Head of caudate nucleus (tissue), 42 donors: Measurements from ENCODE around the gene EXOC4.
"Not testable (repeated sequence)": the region's sequence is repeated elsewhere in the genome, so short reads cannot be mapped to it uniquely, and the experiment has no call there.

Source experiments
- DNase-seq, 42 donors: peaks; one replicate each; pipeline versions ENCODE4 v3.0.0 to v3.0.0-alpha.2; 2020 to 2021; ENCODE audit warnings: mixed read lengths in 7 of 42
- intact Hi-C: fragments of 100-400 bp; cut with DNase I; formaldehyde crosslinking; loops from one replicate; pipeline ENCODE4 v1.15.0; 2022

The EXOC4 gene

DNA sequence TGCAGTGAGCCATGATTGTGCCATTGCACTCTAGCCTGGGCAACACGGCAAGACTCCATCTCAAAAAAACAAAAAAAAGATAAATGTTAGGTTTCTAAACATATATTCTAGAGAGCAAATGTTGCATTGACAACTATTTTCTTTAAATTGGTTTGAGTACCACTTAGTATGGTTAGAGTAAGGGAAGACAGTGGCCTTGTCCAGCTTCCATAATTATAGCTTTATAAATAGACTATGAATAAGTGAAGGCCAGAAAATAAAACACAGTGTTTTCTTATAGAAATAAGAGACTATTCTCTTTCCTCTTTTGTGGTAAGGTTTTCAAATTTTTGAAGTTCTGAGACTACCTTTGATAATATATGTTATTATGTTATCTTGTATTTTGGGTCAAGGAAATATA lies 50.5 kb downstream of the EXOC4 start:
- intact Hi-C loops, result no loop called here
- DNase-seq, result no peak

DNA sequence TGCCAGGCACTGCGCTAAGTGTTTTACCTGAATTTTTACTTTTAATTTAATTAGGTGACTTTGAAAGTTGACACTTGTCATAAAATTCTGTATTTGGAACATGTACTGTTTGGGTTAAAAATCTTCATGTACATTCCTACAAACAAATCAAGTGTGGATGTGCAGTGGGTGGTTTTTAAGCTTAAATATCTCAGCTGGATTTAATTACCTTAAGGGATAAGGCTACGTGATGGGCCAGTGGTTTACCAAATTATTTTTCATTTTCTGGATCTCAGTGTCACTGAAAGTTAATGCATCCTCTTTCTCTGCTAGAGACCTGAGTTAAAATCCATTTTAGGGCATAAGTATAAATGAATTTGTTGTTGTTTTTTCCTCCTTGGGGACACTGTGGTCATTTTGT lies 51.1 kb downstream of the EXOC4 start:
- intact Hi-C loops, result no loop called here
- DNase-seq, result no peak

DNA sequence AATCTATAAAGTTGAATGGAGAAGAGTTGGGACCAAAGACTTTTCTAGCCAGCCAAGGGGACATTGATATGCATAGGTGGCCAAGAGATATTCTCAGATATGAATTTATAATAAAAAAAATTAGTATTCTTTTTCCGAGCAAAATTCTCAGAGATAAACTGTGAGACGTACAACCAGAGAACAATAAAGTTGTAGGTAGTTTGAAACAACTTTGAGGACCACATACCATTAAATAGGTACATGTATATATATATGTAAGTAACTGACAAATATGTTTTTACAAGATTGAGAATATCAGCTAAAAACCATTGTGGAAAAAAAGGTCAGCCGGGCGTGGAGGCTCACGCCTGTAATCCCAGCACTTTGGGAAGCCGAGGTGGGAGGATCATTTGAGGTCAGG lies 56.5 kb downstream of the EXOC4 start:
- intact Hi-C loops, result no loop called here
- no peak for DNase-seq

DNA sequence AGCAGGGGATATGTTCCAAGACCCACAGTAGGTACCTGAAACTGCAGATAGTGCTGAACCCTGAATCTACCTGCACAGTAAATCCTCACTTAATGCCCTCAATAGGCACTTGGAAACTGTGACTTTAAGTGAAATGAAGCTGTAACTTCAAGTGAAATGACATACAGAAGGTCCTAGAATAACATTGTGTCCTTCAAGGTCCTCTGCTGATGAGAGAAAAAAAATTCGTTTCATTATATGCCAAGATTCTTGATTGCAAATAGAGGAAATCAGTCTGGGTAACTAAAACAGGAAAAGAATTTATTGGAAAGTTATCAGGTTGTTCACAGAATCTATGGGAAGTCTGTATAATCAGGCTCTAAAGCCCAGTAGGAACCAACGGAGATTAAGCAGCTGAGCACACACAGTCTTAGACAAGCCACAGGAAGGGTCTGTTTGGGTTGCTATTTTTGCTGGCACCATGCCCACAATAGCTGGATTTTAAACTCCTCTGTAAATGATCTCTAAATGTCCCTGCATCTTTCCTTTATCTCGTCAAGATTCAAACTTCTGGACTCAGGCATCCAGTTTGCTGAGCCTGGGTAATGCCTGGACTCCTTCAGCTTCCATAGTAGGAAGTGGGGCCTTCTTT lies 57.5 kb downstream of the EXOC4 start:
- intact Hi-C loops, result no loop called here
- DNase-seq, result no peak

DNA sequence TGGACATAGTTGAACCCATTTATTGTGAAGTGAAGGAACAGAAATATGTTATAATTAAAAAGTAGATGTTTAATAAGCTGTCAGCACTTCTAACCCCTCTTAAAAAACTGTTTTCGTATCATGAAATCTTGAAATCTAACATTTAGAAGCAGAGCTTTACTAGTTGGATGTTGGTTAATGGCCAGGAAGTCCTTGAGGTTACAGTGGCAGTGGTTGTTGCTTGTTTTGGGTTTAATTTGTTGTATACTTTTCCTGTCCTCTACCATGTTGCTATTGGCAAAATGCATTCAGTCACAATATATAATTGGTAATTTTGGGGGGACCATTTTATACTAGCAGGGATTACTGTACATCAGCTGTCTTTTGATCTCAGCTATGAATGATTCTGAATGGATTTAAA lies 60.7 kb downstream of the EXOC4 start:
- intact Hi-C loops, result no loop called here
- DNase-seq, result no peak

DNA sequence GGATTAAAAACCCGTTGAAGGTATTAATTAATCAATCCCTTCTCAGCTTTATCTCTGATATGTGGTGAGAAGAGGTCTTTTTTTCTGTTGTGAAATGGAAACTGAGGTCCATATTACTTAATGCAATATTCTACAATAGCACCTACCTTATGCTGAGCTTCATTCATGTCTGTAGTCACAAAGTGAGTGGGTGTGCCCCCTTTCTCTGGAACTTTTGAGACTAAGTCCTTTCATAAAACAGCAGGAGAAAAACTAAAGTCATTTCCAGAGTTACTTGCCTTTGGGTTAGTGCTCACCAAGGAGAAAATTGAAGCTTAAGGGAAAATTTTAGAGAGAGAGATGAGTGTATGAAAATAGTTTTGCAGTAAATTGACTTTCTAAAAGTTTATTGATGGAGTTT lies 61.2 kb downstream of the EXOC4 start:
- intact Hi-C loops, result no loop called here

GRCh38 chr7:133315332-133316040 lies 62.6 kb downstream of the EXOC4 start:
- intact Hi-C loops, result no loop called here
- DNase-seq, result no peak

More for the DNA sequence above, 61.2 kb downstream of the EXOC4 start:
- no peak for DNase-seq

DNA sequence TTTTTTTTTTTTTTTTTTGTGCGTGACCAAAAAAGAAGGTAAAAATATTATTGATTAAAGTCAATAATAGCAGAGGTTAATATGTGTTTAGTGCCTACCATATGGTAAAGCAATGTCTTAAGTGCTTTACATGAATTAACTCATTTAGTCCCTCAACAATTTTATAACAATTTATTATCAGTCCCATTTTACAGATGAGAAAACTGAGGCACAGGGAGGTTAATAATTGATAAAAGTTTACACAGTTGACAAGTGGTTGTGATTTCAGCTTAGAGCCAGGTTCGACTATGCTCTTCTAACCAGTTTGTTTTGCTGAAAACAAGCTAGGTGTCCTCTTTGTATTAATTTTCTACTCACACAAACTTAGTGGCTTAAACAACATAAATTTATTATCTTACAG lies 67.0 kb downstream of the EXOC4 start:
- intact Hi-C loops, result no loop called here
- DNase-seq, result no peak

DNA sequence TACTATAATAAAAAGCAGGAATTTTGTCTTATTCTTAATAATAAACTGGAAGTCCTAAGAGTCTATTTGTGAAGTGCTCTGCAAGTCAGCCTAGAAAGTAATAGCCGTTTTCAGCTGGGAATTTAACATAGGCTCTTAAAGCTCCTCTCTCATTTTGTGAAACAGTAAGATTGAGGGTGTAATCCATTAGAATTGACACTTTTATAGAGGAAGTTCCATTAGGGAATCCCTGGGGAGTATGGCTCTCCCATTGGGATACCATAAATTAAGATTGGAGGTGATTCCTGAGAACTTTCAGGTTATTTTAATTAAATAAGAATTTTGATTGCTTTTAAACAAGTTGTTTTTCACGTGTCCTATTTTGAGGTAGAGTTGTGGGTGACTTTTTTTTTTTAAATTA lies 68.0 kb downstream of the EXOC4 start:
- DNase-seq, result no peak
- intact Hi-C loops, result no loop called here

- intact Hi-C loops, DNase-seq: not testable (repeated sequence)
Observed at GRCh38 chr7:133321366-133321765, 68.5 kb downstream of the EXOC4 start.

DNA sequence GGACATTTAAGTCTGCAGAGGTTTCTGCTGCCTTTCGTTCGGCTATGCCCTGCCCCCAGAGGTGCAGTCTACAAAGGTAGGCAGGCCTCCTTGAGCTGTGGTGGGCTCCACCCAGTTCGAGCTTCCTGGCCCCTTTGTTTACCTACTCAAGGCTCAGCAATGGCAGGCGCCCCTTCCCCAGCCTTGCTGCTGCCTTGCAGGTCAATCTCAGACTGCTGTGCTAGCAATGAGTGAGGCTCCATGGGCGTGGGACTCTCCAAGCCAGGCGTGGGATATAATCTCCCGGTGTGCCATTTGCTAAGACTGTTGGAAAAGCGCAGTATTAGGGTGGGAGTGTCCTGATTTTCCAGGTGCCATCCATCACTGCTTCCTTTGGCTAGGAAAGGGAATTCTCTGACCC lies 73.9 kb downstream of the EXOC4 start:
- intact Hi-C loops, result not testable (repeated sequence)

GRCh38 chr7:133328021-133328420 lies 75.1 kb downstream of the EXOC4 start:
- intact Hi-C loops, DNase-seq: not testable (repeated sequence)

More for the DNA sequence above, 73.9 kb downstream of the EXOC4 start:
- DNase-seq, result not testable (repeated sequence)

GRCh38 chr7:133330085-133330484 lies 77.2 kb downstream of the EXOC4 start:
- DNase-seq, result no peak
- intact Hi-C loops, result no loop called here

DNA sequence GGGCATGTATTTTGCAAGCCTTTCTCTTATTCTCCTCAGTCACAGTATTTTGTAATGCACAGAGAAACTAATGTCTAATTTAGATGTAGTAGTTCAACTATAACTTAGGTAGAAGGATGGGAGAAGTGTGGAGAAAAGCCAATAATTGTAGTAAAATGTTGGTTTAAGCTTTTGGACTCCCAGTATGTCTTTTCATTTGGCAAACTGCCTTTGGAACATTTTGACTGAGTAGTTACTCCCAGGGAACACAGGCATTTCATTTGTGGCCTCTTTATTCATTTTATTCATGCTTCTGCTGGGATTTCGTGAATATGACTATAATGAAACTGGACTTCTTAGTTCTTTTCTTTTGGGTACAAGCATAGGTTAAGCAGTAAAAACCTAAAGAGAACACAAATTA lies 79.0 kb downstream of the EXOC4 start:
- intact Hi-C loops, result no loop called here
- DNase-seq, result no peak

DNA sequence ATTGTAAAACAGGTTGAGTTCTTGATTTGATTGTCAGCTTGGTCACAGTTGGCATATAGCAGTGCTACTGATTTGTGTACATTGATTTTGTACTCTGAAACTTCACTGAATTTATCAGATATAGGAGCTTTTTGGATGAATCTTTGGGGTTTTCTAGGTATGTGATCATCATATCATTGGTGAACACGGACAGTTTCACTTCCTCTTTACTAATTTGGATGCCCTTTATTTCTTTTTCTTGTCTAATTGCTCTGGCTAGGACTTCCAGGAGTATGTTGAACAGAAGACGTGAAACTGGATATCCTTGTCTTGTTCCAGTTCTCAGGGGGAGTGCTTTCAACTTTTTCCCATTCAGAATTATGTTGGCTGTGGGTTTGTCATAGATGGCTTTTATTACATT lies 86.9 kb downstream of the EXOC4 start:
- no peak for DNase-seq
- intact Hi-C loops, result no loop called here

DNA sequence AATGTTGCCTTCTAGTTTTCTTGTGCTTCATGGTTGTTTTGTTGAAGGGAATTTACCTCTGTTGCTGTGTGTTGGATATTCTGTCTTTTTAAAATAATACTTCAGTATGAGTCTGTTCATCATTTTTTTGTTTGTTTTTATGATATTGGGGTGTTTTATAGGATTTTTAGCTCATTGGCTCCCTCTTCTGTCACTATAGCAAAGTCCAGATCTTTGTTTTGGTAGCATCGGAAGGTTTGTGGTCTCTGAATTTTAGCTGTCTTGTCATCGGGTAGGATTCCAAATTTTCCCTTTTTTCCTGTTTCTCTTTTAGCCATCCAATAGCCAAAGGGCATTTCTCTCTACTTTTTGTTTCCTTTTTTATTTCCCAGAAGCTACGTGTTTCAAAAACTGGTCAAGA lies 91.4 kb downstream of the EXOC4 start:
- no peak for DNase-seq
- intact Hi-C loops, result no loop called here

- DNase-seq, result no peak
- intact Hi-C loops, result no loop called here
Observed at GRCh38 chr7:133345690-133346421, 93.0 kb downstream of the EXOC4 start.

- DNase-seq, result no peak
- intact Hi-C loops, result no loop called here
Observed at GRCh38 chr7:133348250-133348649, 95.4 kb downstream of the EXOC4 start.

GRCh38 chr7:133349101-133349500 lies 96.2 kb downstream of the EXOC4 start:
- no peak for DNase-seq
- intact Hi-C loops, result no loop called here

DNA sequence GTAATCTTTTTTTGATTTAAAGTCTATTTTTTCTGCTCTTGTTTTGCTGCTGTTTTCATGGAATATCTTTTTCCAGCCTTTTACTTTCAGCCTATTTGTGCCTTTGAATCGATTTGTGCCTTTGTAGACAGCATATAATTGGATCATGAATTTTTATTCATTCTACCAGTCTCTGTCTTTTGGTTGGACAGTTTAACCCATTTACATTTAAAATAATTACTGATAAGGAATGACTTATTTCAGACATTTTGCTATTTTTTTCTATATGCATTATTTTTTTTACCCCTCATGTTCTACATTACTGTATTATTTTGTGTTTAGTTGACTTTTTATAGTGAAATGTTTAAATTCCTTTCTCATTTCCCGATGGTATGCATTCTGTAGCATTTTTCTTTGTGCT lies 99.6 kb downstream of the EXOC4 start:
- intact Hi-C loops, result no loop called here
- no peak for DNase-seq

GRCh38 chr7:133353775-133354174 lies 100.9 kb downstream of the EXOC4 start:
- DNase-seq, result no peak
- intact Hi-C loops, result no loop called here
